HEK293 (cell line): ENCODE measurements around the gene CD68.

Experiments
- CTCF ChIA-PET: fragments of 350-600 bp; formaldehyde crosslinking; extraction: SDS; loops from one replicate; lab custom pipeline; 2021; ENCODE audit warnings: antibody characterized with exemption; lab: Yijun Ruan, JAX
- POLR2A ChIA-PET: fragments of 300-600 bp; formaldehyde crosslinking; extraction: SDS; loops from one replicate; lab custom pipeline; 2020; ENCODE audit warnings: antibody characterized with exemption, inconsistent platforms; lab: Yijun Ruan, JAX
- H3K27ac ChIP-seq: fragments of 200-500 bp; sonication (Bioruptor generic); 2 replicates; pipeline ENCODE4 v1.5.1; 2014; ENCODE audit warnings: low read depth, low read length, control low read depth, inconsistent platforms; ENCODE audit errors: extremely low read depth
- H3K36me3 ChIP-seq, 2 experiments: fragments of 200-500 bp in 1 of 2; sonication (Bioruptor generic) in 1 of 2; 1 replicate in 1 of 2; 2 replicates in 1 of 2; pipeline ENCODE4 v1.5.1; 2014 to 2017; ENCODE audit warnings: inconsistent platforms in 2 of 2, low read length in 2 of 2; ENCODE audit not compliant: control insufficient read depth in 2 of 2, insufficient read depth in 1 of 2
- H3K4me1 ChIP-seq: fragments of 200-500 bp; sonication (Bioruptor generic); 2 replicates; pipeline ENCODE4 v1.5.1; 2014; ENCODE audit warnings: mild to moderate bottlenecking, low read length, inconsistent platforms; ENCODE audit not compliant: control insufficient read depth, insufficient read depth
- H3K4me3 ChIP-seq: 2 replicates; pipeline ENCODE4 v1.5.1; 2011; ENCODE audit warnings: low read depth, mild to moderate bottlenecking, control low read depth, low read length, moderate library complexity
- H3K9me3 ChIP-seq: fragments of 200-500 bp; sonication (Bioruptor generic); 2 replicates; pipeline ENCODE4 v1.5.1; 2014; ENCODE audit warnings: low read depth, low read length, inconsistent platforms; ENCODE audit not compliant: control insufficient read depth, insufficient read depth
- SETDB1 ChIP-seq: IDR thresholded peaks from one replicate; pipeline ENCODE4 v1.6.1; 2017; ENCODE audit warnings: mild to moderate bottlenecking, low read length, moderate library complexity, mixed read lengths; ENCODE audit not compliant: insufficient read length
- TRIM28 ChIP-seq: IDR thresholded peaks from 2 replicates; pipeline ENCODE4 v1.6.1; 2011; ENCODE audit warnings: low read length, control low read depth, borderline replicate concordance
- WT1 ChIP-seq: fragments of 450-650 bp; formaldehyde crosslinking; IDR thresholded peaks from 2 replicates; pipeline ENCODE4 v1.5.1; 2016; ENCODE audit warnings: missing biosample characterization, missing genetic modification characterization
- ZBTB17 ChIP-seq: fragments of 450-650 bp; formaldehyde crosslinking; IDR thresholded peaks from 2 replicates; pipeline ENCODE4 v1.5.1; 2016; ENCODE audit warnings: missing biosample characterization, missing genetic modification characterization
- ZIC2 ChIP-seq: fragments of 450-650 bp; formaldehyde crosslinking; IDR thresholded peaks from 2 replicates; pipeline ENCODE4 v1.5.1; 2016; ENCODE audit warnings: missing biosample characterization, missing genetic modification characterization
- ZNF132 ChIP-seq: fragments of 450-650 bp; formaldehyde crosslinking; IDR thresholded peaks from 2 replicates; pipeline ENCODE4 v1.5.1; 2017; ENCODE audit warnings: missing biosample characterization, missing genetic modification characterization, borderline replicate concordance
- ZNF157 ChIP-seq: fragments of 450-650 bp; formaldehyde crosslinking; IDR thresholded peaks from 2 replicates; pipeline ENCODE4 v1.5.1; 2016; ENCODE audit warnings: missing biosample characterization, missing genetic modification characterization
- ZNF175 ChIP-seq: fragments of 450-650 bp; formaldehyde crosslinking; IDR thresholded peaks from 2 replicates; pipeline ENCODE4 v1.5.1; 2016; ENCODE audit warnings: missing biosample characterization, missing genetic modification characterization
- ZNF404 ChIP-seq: fragments of 450-650 bp; formaldehyde crosslinking; IDR thresholded peaks from 2 replicates; pipeline ENCODE4 v1.5.1; 2017; ENCODE audit warnings: missing biosample characterization, missing genetic modification characterization
- ZNF529 ChIP-seq: fragments of 450-650 bp; formaldehyde crosslinking; IDR thresholded peaks from 2 replicates; pipeline ENCODE4 v1.5.1; 2017; ENCODE audit warnings: missing genetic modification characterization, missing biosample characterization; ENCODE audit not compliant: insufficient replicate concordance
- ZNF549 ChIP-seq: fragments of 450-650 bp; IDR thresholded peaks from 2 replicates; pipeline ENCODE4 v1.5.1; 2018; ENCODE audit warnings: missing biosample characterization, missing genetic modification characterization, mild to moderate bottlenecking, inconsistent platforms, moderate library complexity
- ZNF623 ChIP-seq: fragments of 450-650 bp; formaldehyde crosslinking; IDR thresholded peaks from 2 replicates; pipeline ENCODE4 v1.5.1; 2016; ENCODE audit warnings: missing biosample characterization, missing genetic modification characterization
- ZNF624 ChIP-seq: fragments of 450-650 bp; formaldehyde crosslinking; IDR thresholded peaks from 2 replicates; pipeline ENCODE4 v1.5.1; 2017; ENCODE audit warnings: missing biosample characterization, missing genetic modification characterization
- ZNF830 ChIP-seq: fragments of 450-650 bp; IDR thresholded peaks from 2 replicates; pipeline ENCODE4 v1.5.0; 2018; ENCODE audit warnings: missing biosample characterization, missing genetic modification characterization, low read depth, mild to moderate bottlenecking, moderate library complexity
- ZSCAN23 ChIP-seq: fragments of 450-650 bp; formaldehyde crosslinking; IDR thresholded peaks from 2 replicates; pipeline ENCODE4 v1.5.1; 2016; ENCODE audit warnings: missing biosample characterization, missing genetic modification characterization
- TF ChIP-seq, protein P1 (sequence below): fragments of 450-650 bp; formaldehyde crosslinking; IDR thresholded peaks from 2 replicates; pipeline ENCODE4 v1.5.1; 2016; ENCODE audit warnings: missing biosample characterization, missing genetic modification characterization
- TF ChIP-seq, protein P2 (sequence below): fragments of 450-650 bp; formaldehyde crosslinking; IDR thresholded peaks from 2 replicates; pipeline ENCODE4 v1.5.1; 2016; ENCODE audit warnings: missing biosample characterization, missing genetic modification characterization, low read depth
- TF ChIP-seq, protein P3 (sequence below): fragments of 450-650 bp; formaldehyde crosslinking; IDR thresholded peaks from 2 replicates; pipeline ENCODE4 v1.5.0; 2017; ENCODE audit warnings: missing biosample characterization, missing genetic modification characterization, borderline replicate concordance
- TF ChIP-seq, protein P4 (sequence below): fragments of 450-650 bp; formaldehyde crosslinking; IDR thresholded peaks from 2 replicates; pipeline ENCODE4 v1.5.1; 2016; ENCODE audit warnings: missing biosample characterization, missing genetic modification characterization
- TF ChIP-seq, protein P5 (sequence below): fragments of 450-650 bp; formaldehyde crosslinking; IDR thresholded peaks from 2 replicates; pipeline ENCODE4 v1.5.1; 2017; ENCODE audit warnings: missing biosample characterization, missing genetic modification characterization
- TF ChIP-seq, protein P6 (sequence below): fragments of 450-650 bp; formaldehyde crosslinking; IDR thresholded peaks from 2 replicates; pipeline ENCODE4 v1.5.1; 2016; ENCODE audit warnings: missing biosample characterization, missing genetic modification characterization

Gene CD68

DNA sequence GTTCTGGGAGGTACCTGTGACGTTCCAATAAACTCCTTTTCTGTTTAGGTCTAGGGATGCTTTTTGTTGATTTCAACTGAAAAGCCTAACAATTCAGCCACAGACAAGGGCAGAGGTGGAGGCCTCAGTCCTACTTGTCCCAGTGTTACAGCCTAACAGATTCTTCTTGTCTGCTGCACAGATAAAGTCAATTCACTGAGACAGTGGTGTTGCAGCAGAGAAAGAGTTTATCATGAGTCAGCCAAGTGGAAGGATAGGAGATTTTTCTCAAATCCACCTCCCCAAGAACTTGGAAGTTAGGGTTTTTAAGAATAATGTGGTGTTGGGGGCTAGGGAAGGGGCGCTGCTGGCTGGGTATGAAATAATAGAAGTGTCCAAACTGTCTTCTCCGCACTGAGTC lies 41.4 kb upstream of the CD68 start:
- POLR2A ChIA-PET: no interaction called here
- CTCF ChIA-PET: interaction anchor here (0.6 to 2.0 kb wide), 2 partner anchors 23 to 24 kb away, joined by 3 to 11 read pairs; no protein-coding TSS in a partner anchor

DNA sequence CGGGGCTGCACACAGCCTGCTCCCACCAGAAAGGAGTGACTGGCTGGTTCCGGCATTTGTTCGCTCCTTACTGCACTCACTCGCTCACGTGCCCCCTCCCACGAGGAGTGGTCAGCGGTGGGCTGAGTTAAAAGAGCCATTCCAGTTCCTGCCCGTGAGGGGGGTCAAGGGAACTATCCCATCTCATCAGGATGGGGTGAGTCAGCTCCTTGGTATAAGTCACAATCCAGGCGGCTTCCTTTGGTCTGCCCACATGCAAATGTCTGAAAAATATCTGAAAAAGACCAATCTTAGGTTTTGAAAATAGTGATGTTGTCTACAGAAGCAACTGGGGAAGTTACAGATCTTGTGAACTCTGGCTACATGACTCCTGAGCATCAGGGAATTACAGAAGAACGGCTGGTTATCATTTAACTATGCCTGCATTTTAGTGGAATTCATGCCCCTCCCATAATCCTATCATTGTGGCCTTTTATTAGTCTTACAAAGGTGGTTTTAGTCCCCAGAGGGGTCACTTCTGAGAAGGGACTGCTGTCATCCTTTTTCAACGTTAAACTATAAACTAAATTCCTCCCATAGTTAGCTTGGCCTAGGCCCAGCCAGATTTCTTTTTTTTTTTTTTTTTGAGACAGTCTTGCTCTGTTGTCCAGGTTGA lies 40.4 kb upstream of the CD68 start:
- TF ChIP-seq ZSCAN23 (tag by site-specific recombination): no peak
- TF ChIP-seq, protein P1, sequence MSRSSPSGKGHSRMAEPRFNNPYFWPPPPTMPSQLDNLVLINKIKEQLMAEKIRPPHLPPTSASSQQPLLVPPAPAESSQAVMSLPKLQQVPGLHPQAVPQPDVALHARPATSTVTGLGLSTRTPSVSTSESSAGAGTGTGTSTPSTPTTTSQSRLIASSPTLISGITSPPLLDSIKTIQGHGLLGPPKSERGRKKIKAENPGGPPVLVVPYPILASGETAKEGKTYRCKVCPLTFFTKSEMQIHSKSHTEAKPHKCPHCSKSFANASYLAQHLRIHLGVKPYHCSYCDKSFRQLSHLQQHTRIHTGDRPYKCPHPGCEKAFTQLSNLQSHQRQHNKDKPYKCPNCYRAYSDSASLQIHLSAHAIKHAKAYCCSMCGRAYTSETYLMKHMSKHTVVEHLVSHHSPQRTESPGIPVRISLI: no peak
- no peak for TF ChIP-seq WT1 (tag by site-specific recombination)
- no peak for TF ChIP-seq ZNF157 (tag by site-specific recombination)
- TF ChIP-seq ZNF624 (tag by site-specific recombination): no peak
- TF ChIP-seq ZBTB17 (tag by site-specific recombination): no peak
- TF ChIP-seq, protein P2, sequence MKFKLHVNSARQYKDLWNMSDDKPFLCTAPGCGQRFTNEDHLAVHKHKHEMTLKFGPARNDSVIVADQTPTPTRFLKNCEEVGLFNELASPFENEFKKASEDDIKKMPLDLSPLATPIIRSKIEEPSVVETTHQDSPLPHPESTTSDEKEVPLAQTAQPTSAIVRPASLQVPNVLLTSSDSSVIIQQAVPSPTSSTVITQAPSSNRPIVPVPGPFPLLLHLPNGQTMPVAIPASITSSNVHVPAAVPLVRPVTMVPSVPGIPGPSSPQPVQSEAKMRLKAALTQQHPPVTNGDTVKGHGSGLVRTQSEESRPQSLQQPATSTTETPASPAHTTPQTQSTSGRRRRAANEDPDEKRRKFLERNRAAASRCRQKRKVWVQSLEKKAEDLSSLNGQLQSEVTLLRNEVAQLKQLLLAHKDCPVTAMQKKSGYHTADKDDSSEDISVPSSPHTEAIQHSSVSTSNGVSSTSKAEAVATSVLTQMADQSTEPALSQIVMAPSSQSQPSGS (tag by site-specific recombination): no peak
- TF ChIP-seq, protein P3, sequence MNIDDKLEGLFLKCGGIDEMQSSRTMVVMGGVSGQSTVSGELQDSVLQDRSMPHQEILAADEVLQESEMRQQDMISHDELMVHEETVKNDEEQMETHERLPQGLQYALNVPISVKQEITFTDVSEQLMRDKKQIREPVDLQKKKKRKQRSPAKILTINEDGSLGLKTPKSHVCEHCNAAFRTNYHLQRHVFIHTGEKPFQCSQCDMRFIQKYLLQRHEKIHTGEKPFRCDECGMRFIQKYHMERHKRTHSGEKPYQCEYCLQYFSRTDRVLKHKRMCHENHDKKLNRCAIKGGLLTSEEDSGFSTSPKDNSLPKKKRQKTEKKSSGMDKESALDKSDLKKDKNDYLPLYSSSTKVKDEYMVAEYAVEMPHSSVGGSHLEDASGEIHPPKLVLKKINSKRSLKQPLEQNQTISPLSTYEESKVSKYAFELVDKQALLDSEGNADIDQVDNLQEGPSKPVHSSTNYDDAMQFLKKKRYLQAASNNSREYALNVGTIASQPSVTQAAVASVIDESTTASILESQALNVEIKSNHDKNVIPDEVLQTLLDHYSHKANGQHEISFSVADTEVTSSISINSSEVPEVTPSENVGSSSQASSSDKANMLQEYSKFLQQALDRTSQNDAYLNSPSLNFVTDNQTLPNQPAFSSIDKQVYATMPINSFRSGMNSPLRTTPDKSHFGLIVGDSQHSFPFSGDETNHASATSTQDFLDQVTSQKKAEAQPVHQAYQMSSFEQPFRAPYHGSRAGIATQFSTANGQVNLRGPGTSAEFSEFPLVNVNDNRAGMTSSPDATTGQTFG (tag by site-specific recombination): no peak
- TF ChIP-seq ZNF623: no peak
- TF ChIP-seq ZIC2 (tag by site-specific recombination): no peak
- TF ChIP-seq ZNF830 (tag by site-specific recombination): no peak
- TF ChIP-seq, protein P4, sequence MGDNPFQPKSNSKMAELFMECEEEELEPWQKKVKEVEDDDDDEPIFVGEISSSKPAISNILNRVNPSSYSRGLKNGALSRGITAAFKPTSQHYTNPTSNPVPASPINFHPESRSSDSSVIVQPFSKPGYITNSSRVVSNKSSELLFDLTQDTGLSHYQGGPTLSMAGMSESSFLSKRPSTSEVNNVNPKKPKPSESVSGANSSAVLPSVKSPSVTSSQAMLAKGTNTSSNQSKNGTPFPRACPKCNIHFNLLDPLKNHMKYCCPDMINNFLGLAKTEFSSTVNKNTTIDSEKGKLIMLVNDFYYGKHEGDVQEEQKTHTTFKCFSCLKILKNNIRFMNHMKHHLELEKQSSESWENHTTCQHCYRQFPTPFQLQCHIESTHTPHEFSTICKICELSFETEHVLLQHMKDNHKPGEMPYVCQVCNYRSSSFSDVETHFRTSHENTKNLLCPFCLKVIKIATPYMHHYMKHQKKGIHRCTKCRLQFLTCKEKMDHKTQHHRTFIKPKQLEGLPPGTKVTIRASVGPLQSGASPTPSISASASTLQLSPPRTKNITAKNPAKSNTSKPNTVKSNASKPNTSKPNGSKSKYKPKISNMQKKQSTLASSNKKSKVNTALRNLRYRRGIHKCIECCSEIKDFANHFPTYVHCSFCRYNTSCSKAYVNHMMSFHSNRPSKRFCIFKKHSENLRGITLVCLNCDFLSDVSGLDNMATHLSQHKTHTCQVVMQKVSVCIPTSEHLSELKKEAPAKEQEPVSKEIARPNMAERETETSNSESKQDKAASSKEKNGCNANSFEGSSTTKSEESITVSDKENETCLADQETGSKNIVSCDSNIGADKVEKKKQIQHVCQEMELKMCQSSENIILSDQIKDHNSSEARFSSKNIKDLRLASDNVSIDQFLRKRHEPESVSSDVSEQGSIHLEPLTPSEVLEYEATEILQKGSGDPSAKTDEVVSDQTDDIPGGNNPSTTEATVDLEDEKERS (tag by site-specific recombination): no peak
- TF ChIP-seq ZNF132 (tag by site-specific recombination): no peak
- TF ChIP-seq ZNF529 (tag by site-specific recombination): no peak
- TF ChIP-seq, all 188 proteins: peak for 0
- H3K9me3 ChIP-seq: no peaks in the 10 kb centered on the region
- POLR2A ChIA-PET: interaction anchor here (0.6 kb wide), 1 partner anchor 83 kb away, joined by 3 read pairs; no protein-coding TSS in a partner anchor
- no peaks in the 10 kb centered on the region for H3K36me3 ChIP-seq
- H3K4me3 ChIP-seq: no peak overlapping the region
- CTCF ChIA-PET: interaction anchor here (2.0 kb wide), 1 partner anchor 22 kb away, joined by 11 read pairs; no protein-coding TSS in a partner anchor
- no peak overlapping the region for H3K27ac ChIP-seq
- no peaks in the 10 kb centered on the region for H3K4me1 ChIP-seq

More for the DNA sequence above, 41.4 kb upstream of the CD68 start:
- Histone ChIP-seq H3K27ac (no peak overlapping the region), H3K9me3 (no peaks in the 10 kb centered on the region), H3K4me1 (no peaks in the 10 kb centered on the region)
- TF ChIP-seq ZNF549 (tag by site-specific recombination) (0 out of 2 replicates have a peak, but pooled peaks have one; percentile 43), ZNF175 (no peak), SETDB1 (peak; percentile 96), ZNF404 (tag by site-specific recombination) (no peak), TRIM28 (peak; percentile 28; the same call in 1 of the 2 replicates)
- TF ChIP-seq, protein P5, sequence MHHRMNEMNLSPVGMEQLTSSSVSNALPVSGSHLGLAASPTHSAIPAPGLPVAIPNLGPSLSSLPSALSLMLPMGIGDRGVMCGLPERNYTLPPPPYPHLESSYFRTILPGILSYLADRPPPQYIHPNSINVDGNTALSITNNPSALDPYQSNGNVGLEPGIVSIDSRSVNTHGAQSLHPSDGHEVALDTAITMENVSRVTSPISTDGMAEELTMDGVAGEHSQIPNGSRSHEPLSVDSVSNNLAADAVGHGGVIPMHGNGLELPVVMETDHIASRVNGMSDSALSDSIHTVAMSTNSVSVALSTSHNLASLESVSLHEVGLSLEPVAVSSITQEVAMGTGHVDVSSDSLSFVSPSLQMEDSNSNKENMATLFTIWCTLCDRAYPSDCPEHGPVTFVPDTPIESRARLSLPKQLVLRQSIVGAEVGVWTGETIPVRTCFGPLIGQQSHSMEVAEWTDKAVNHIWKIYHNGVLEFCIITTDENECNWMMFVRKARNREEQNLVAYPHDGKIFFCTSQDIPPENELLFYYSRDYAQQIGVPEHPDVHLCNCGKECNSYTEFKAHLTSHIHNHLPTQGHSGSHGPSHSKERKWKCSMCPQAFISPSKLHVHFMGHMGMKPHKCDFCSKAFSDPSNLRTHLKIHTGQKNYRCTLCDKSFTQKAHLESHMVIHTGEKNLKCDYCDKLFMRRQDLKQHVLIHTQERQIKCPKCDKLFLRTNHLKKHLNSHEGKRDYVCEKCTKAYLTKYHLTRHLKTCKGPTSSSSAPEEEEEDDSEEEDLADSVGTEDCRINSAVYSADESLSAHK (tag by site-specific recombination): no peak
- TF ChIP-seq, protein P6, sequence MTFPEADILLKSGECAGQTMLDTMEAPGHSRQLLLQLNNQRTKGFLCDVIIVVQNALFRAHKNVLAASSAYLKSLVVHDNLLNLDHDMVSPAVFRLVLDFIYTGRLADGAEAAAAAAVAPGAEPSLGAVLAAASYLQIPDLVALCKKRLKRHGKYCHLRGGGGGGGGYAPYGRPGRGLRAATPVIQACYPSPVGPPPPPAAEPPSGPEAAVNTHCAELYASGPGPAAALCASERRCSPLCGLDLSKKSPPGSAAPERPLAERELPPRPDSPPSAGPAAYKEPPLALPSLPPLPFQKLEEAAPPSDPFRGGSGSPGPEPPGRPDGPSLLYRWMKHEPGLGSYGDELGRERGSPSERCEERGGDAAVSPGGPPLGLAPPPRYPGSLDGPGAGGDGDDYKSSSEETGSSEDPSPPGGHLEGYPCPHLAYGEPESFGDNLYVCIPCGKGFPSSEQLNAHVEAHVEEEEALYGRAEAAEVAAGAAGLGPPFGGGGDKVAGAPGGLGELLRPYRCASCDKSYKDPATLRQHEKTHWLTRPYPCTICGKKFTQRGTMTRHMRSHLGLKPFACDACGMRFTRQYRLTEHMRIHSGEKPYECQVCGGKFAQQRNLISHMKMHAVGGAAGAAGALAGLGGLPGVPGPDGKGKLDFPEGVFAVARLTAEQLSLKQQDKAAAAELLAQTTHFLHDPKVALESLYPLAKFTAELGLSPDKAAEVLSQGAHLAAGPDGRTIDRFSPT (tag by site-specific recombination): no peak
- TF ChIP-seq, all 188 proteins: peak for 3
- Histone ChIP-seq H3K4me3 (no peak overlapping the region), H3K36me3 (no peaks in the 10 kb centered on the region)
